ENCODE measurements around the gene ATR.
A peak's percentile ranks its signal among the peaks of the same experiment; 100 is the strongest.

The ATR gene

GRCh38 chr3:142578329-142579223 is at the start of gene ATR:
Gene ATR (minus strand): TSS chr3:142578733. CDS start chr3:142578704, 29 bp downstream.
- H3K27me3 ChIP-seq (ENCODE audit: control insufficient read depth in 1 of 2, insufficient read depth in 2 of 2, low read length in 2 of 2): no peaks in the 10 kb centered on the region
- H3K4me3 ChIP-seq (ENCODE audit: low read depth in 1 of 2, low read length in 2 of 2): peak within 1 kb of the TSS; percentile 92 to 97
- peak within 1 kb of the TSS; percentile 92 for H3K27ac ChIP-seq (ENCODE audit: low read depth, low read length)
- peak within 1 kb of the TSS; percentile 83 for H3K9ac ChIP-seq (ENCODE audit: low read length)
- no peaks in the 10 kb centered on the region for H3K36me3 ChIP-seq (ENCODE audit: insufficient read depth, low read length)
- peaks cover 17% of the 10 kb centered on the region for H3K4me1 ChIP-seq (ENCODE audit: insufficient read depth, low read length)
- H3K9me3 ChIP-seq (ENCODE audit: low read length): no peaks in the 10 kb centered on the region

- Histone ChIP-seq H3K9me3 (ENCODE audit: low read length) (no peaks in the 10 kb centered on the region), H3K4me3 (ENCODE audit: low read depth in 1 of 2, low read length in 2 of 2) (no peak overlapping the region), H3K27ac (ENCODE audit: low read depth, low read length) (no peak overlapping the region), H3K4me1 (ENCODE audit: insufficient read depth, low read length) (no peaks in the 10 kb centered on the region), H3K36me3 (ENCODE audit: insufficient read depth, low read length) (no peaks in the 10 kb centered on the region), H3K27me3 (ENCODE audit: control insufficient read depth in 1 of 2, insufficient read depth in 2 of 2, low read length in 2 of 2) (no peaks in the 10 kb centered on the region), H3K9ac (ENCODE audit: low read length) (no peak overlapping the region)
Observed at GRCh38 chr3:142626971-142627370, 48.4 kb upstream of the ATR start.

- Histone ChIP-seq H3K4me3 (ENCODE audit: low read depth in 1 of 2, low read length in 2 of 2) (no peak overlapping the region), H3K4me1 (ENCODE audit: insufficient read depth, low read length) (no peaks in the 10 kb centered on the region), H3K9ac (ENCODE audit: low read length) (no peak overlapping the region), H3K9me3 (ENCODE audit: low read length) (no peaks in the 10 kb centered on the region), H3K27me3 (ENCODE audit: control insufficient read depth in 1 of 2, insufficient read depth in 2 of 2, low read length in 2 of 2) (no peaks in the 10 kb centered on the region), H3K36me3 (ENCODE audit: insufficient read depth, low read length) (no peaks in the 10 kb centered on the region), H3K27ac (ENCODE audit: low read depth, low read length) (no peak overlapping the region)
Observed at GRCh38 chr3:142625153-142625440, 46.6 kb upstream of the ATR start.

- no peak overlapping the region for H3K9ac ChIP-seq (ENCODE audit: low read length)
- H3K4me3 ChIP-seq (ENCODE audit: low read depth in 1 of 2, low read length in 2 of 2): no peak overlapping the region
- H3K27ac ChIP-seq (ENCODE audit: low read depth, low read length): no peak overlapping the region
- no peaks in the 10 kb centered on the region for H3K27me3 ChIP-seq (ENCODE audit: control insufficient read depth in 1 of 2, insufficient read depth in 2 of 2, low read length in 2 of 2)
- no peaks in the 10 kb centered on the region for H3K4me1 ChIP-seq (ENCODE audit: insufficient read depth, low read length)
- no peaks in the 10 kb centered on the region for H3K9me3 ChIP-seq (ENCODE audit: low read length)
- H3K36me3 ChIP-seq (ENCODE audit: insufficient read depth, low read length): no peaks in the 10 kb centered on the region
Observed at GRCh38 chr3:142624341-142625152, 46.0 kb upstream of the ATR start.

GRCh38 chr3:142623194-142623593 is 44.7 kb upstream of the ATR start:
- H3K4me1 ChIP-seq (ENCODE audit: insufficient read depth, low read length): no peaks in the 10 kb centered on the region
- no peak overlapping the region for H3K9ac ChIP-seq (ENCODE audit: low read length)
- H3K27me3 ChIP-seq (ENCODE audit: control insufficient read depth in 1 of 2, insufficient read depth in 2 of 2, low read length in 2 of 2): no peaks in the 10 kb centered on the region
- H3K4me3 ChIP-seq (ENCODE audit: low read depth in 1 of 2, low read length in 2 of 2): no peak overlapping the region
- H3K27ac ChIP-seq (ENCODE audit: low read depth, low read length): no peak overlapping the region
- H3K9me3 ChIP-seq (ENCODE audit: low read length): no peaks in the 10 kb centered on the region
- H3K36me3 ChIP-seq (ENCODE audit: insufficient read depth, low read length): no peaks in the 10 kb centered on the region

- Histone ChIP-seq H3K27ac (ENCODE audit: low read depth, low read length) (no peak overlapping the region), H3K36me3 (ENCODE audit: insufficient read depth, low read length) (no peaks in the 10 kb centered on the region), H3K4me3 (ENCODE audit: low read depth in 1 of 2, low read length in 2 of 2) (no peak overlapping the region), H3K27me3 (ENCODE audit: control insufficient read depth in 1 of 2, insufficient read depth in 2 of 2, low read length in 2 of 2) (no peaks in the 10 kb centered on the region), H3K4me1 (ENCODE audit: insufficient read depth, low read length) (no peaks in the 10 kb centered on the region), H3K9me3 (ENCODE audit: low read length) (no peaks in the 10 kb centered on the region), H3K9ac (ENCODE audit: low read length) (no peak overlapping the region)
Observed at GRCh38 chr3:142622405-142622804, 43.9 kb upstream of the ATR start.

- Histone ChIP-seq H3K27ac (ENCODE audit: low read depth, low read length) (no peak overlapping the region), H3K27me3 (ENCODE audit: control insufficient read depth in 1 of 2, insufficient read depth in 2 of 2, low read length in 2 of 2) (no peaks in the 10 kb centered on the region), H3K4me1 (ENCODE audit: insufficient read depth, low read length) (no peaks in the 10 kb centered on the region), H3K36me3 (ENCODE audit: insufficient read depth, low read length) (no peaks in the 10 kb centered on the region), H3K9me3 (ENCODE audit: low read length) (no peaks in the 10 kb centered on the region), H3K9ac (ENCODE audit: low read length) (no peak overlapping the region), H3K4me3 (ENCODE audit: low read depth in 1 of 2, low read length in 2 of 2) (no peak overlapping the region)
Observed at GRCh38 chr3:142618917-142619461, 40.5 kb upstream of the ATR start.

GRCh38 chr3:142615171-142615570 is 36.6 kb upstream of the ATR start:
- Histone ChIP-seq H3K9me3 (ENCODE audit: low read length) (no peaks in the 10 kb centered on the region), H3K27ac (ENCODE audit: low read depth, low read length) (no peak overlapping the region), H3K27me3 (ENCODE audit: control insufficient read depth in 1 of 2, insufficient read depth in 2 of 2, low read length in 2 of 2) (no peaks in the 10 kb centered on the region), H3K9ac (ENCODE audit: low read length) (no peak overlapping the region), H3K36me3 (ENCODE audit: insufficient read depth, low read length) (no peaks in the 10 kb centered on the region), H3K4me1 (ENCODE audit: insufficient read depth, low read length) (no peaks in the 10 kb centered on the region), H3K4me3 (ENCODE audit: low read depth in 1 of 2, low read length in 2 of 2) (no peak overlapping the region)

- Histone ChIP-seq H3K9me3 (ENCODE audit: low read length) (no peaks in the 10 kb centered on the region), H3K36me3 (ENCODE audit: insufficient read depth, low read length) (no peaks in the 10 kb centered on the region), H3K27me3 (ENCODE audit: control insufficient read depth in 1 of 2, insufficient read depth in 2 of 2, low read length in 2 of 2) (no peaks in the 10 kb centered on the region), H3K4me1 (ENCODE audit: insufficient read depth, low read length) (no peaks in the 10 kb centered on the region), H3K27ac (ENCODE audit: low read depth, low read length) (no peak overlapping the region), H3K4me3 (ENCODE audit: low read depth in 1 of 2, low read length in 2 of 2) (no peak overlapping the region), H3K9ac (ENCODE audit: low read length) (no peak overlapping the region)
Observed at GRCh38 chr3:142614059-142614626, 35.6 kb upstream of the ATR start.

- no peak overlapping the region for H3K9ac ChIP-seq (ENCODE audit: low read length)
- H3K4me3 ChIP-seq (ENCODE audit: low read depth in 1 of 2, low read length in 2 of 2): no peak overlapping the region
- no peaks in the 10 kb centered on the region for H3K9me3 ChIP-seq (ENCODE audit: low read length)
- H3K4me1 ChIP-seq (ENCODE audit: insufficient read depth, low read length): no peaks in the 10 kb centered on the region
- no peaks in the 10 kb centered on the region for H3K36me3 ChIP-seq (ENCODE audit: insufficient read depth, low read length)
- no peaks in the 10 kb centered on the region for H3K27me3 ChIP-seq (ENCODE audit: control insufficient read depth in 1 of 2, insufficient read depth in 2 of 2, low read length in 2 of 2)
- no peak overlapping the region for H3K27ac ChIP-seq (ENCODE audit: low read depth, low read length)
Observed at GRCh38 chr3:142613491-142613890, 35.0 kb upstream of the ATR start.

- no peaks in the 10 kb centered on the region for H3K4me1 ChIP-seq (ENCODE audit: insufficient read depth, low read length)
- no peaks in the 10 kb centered on the region for H3K27me3 ChIP-seq (ENCODE audit: control insufficient read depth in 1 of 2, insufficient read depth in 2 of 2, low read length in 2 of 2)
- H3K27ac ChIP-seq (ENCODE audit: low read depth, low read length): no peak overlapping the region
- no peak overlapping the region for H3K4me3 ChIP-seq (ENCODE audit: low read depth in 1 of 2, low read length in 2 of 2)
- no peaks in the 10 kb centered on the region for H3K36me3 ChIP-seq (ENCODE audit: insufficient read depth, low read length)
- H3K9ac ChIP-seq (ENCODE audit: low read length): no peak overlapping the region
- no peaks in the 10 kb centered on the region for H3K9me3 ChIP-seq (ENCODE audit: low read length)
Observed at GRCh38 chr3:142611206-142611605, 32.7 kb upstream of the ATR start.
